Retinal pigment epithelial cell (primary cell): ENCODE results near the gene MAD2L2.
A peak's percentile ranks its signal among the peaks of the same experiment; 100 is the strongest.

Experiments
- DNase-seq: peaks from one replicate; pipeline ENCODE4 v3.0.0-alpha.2; 2010; ENCODE audit warnings: low read depth
- H3K4me3 ChIP-seq: 2 replicates; pipeline ENCODE4 v1.5.1; 2011; ENCODE audit warnings: mild to moderate bottlenecking, low read length, control low read depth, moderate library complexity
- CTCF ChIP-seq: conservative IDR thresholded peaks from 2 replicates; pipeline ENCODE4 v1.5.1; 2011; ENCODE audit warnings: low read depth, low read length, control low read depth, inconsistent platforms

The MAD2L2 gene

GRCh38 chr1:11653861-11654136 is 27.1 kb downstream of the MAD2L2 start:
- H3K4me3 ChIP-seq = peak overlapping the region; percentile 29
- no peak for TF ChIP-seq CTCF
- no peak for DNase-seq

- TF ChIP-seq CTCF = no peak
- peak; percentile 38 for DNase-seq
- H3K4me3 ChIP-seq = no peak overlapping the region
These were observed 27.7 kb downstream of the MAD2L2 start for GRCh38 chr1:11653101-11653860.

GRCh38 chr1:11652203-11652780 is 28.7 kb downstream of the MAD2L2 start:
- H3K4me3 ChIP-seq = no peak overlapping the region
- no peak for TF ChIP-seq CTCF
- DNase-seq = no peak

- no peak for DNase-seq
- no peak for TF ChIP-seq CTCF
- no peak overlapping the region for H3K4me3 ChIP-seq
These were observed 29.9 kb downstream of the MAD2L2 start for GRCh38 chr1:11651017-11651416.

- no peak overlapping the region for H3K4me3 ChIP-seq
- TF ChIP-seq CTCF = peak; percentile 70
- peak; percentile 35 for DNase-seq
These were observed 30.5 kb downstream of the MAD2L2 start for GRCh38 chr1:11650331-11650991.

- DNase-seq = no peak
- H3K4me3 ChIP-seq = no peak overlapping the region
These were observed 31.2 kb downstream of the MAD2L2 start for GRCh38 chr1:11649624-11650330.

More at GRCh38 chr1:11649624-11650330, 31.2 kb downstream of the MAD2L2 start:
- TF ChIP-seq CTCF = no peak
